Amniotic epithelial cell (primary cell): Measurements from ENCODE around the gene MED17.

Source experiments
- DNase-seq: peaks from one replicate; pipeline ENCODE4 v3.0.0-alpha.2; 2010; ENCODE audit warnings: low read depth

Gene MED17

GRCh38 chr11:93784145-93784934, at the start of gene MED17:
MED17 (plus strand) TSS chr11:93784282; CDS start chr11:93784514, 232 bp downstream.
- peak; percentile 90 for DNase-seq

GRCh38 chr11:93734427-93735222, 49.5 kb upstream of the MED17 start:
- no peak for DNase-seq

- DNase-seq: no peak
These were observed 48.5 kb upstream of the MED17 start for GRCh38 chr11:93735627-93736026.

- DNase-seq: peak; percentile 46
These were observed 48.0 kb upstream of the MED17 start for GRCh38 chr11:93736129-93736528.

GRCh38 chr11:93737904-93738612, 46.0 kb upstream of the MED17 start:
- no peak for DNase-seq

DNA sequence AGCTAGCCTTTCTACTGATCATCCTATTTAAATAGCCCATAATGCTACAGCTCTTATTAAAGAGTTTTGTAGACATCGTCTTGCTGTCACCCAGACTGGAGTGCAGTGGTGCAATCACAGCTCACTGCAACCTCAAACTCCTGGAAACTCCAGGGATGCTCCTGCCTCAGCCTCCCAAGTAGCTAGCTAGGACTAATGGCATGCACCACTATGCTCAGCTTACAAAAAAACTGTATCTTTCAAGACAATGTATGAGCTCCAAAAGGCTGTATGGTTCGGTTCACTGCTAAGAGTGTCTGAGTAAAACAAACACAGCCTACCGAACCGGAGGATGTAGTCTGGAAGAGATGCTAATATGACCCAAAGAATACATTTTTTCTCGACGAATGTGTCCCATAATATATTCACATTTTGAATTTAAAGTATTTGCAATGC, 45.4 kb upstream of the MED17 start:
- peak; percentile 48 for DNase-seq

DNA sequence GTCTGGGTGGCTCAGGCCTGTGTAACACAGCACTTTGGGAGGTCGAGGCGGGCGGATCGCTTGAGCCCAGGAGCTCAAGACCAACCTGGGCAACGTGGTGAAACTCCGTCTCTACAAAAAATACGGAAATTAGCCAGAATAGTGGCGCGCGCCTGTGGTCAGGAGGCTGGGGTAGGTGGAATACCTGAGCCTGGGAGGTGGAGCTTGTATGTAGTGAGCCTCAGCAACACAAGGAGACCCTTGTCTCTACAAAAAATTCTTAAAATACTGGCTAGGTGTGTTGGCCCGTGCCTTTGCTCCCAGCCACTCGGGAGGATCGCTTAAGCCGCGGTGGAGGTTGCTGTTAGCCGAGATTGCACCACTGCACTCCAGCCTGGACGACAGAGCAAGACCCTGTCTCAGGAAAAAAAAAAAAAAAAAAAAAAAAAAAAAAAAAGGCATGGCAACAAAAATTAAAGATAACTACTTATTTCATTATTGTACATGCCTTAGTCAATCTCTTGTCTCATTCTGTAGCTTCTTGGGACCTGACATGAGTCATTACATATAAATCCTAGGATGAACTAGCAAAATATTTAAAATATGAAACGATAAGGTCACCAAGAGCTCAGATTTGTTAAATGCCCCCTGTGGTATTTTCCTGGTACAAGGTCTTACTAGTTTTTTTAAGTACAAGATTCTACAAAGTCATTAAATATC, 43.9 kb upstream of the MED17 start:
- peak; percentile 63 for DNase-seq

DNA sequence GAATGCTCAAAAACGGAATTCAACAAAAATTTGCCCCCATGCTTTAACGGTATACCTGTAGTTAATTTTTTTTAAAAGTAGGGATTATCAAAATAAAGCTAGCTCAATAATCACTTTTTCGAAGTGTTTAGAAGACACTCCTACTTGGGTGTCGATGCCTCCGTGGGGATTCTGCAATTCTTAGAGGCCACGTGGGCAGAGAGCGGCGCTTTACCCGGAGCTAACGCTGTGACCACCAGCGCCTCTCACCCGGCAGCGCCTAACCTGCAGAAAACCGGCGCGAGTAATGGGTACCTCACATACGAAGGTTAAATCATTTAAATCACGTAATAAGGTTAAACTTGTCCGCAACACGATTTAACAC, 43.4 kb upstream of the MED17 start:
- DNase-seq: peak; percentile 67

GRCh38 chr11:93741094-93741881, 42.8 kb upstream of the MED17 start, which contains the start of the genes C11orf54 and TAF1D:
C11orf54 (plus strand) TSS chr11:93741672; CDS start chr11:93747394, 5,722 bp downstream.
TAF1D (minus strand) TSS chr11:93741495; CDS start chr11:93739304, 2,191 bp downstream.
- DNase-seq: peak; percentile 96

DNA sequence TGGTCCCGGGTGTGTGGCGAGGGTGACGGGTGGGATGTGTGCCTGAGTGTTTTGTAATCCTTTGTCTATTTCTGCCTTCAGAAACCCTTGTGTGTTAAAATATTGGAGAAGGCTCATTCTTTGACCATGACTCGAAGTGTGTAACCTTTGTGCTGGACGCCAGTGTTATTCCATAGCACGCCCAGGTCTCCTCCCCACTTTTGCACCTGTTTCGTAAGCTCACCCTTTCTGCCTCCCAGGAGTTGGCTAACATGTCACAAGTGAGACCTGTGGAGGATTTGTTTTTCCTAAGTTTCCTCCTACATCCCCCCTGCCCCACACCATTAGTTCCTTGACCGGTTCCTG, 42.2 kb upstream of the MED17 start:
- DNase-seq: peak; percentile 82

DNA sequence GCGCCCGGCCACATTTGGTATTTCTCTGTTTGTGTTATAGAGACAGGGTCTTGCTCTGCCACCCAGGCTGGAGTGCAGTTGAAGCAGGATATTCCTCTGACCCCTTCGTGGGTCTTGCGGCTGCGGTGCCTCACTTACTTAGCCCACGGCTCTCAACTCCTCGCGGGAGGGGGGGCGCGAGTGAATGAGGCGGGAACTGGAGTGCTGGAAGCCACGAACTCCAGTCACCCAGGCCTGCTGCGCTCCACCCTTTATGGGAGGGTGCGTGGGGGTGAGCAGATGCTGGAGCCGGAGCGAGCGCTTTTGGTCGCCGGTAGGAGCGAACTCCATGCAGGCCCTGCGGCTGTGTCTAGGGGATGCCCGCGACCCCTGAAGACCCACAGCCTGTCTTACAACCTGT, 40.8 kb upstream of the MED17 start:
- no peak for DNase-seq

DNA sequence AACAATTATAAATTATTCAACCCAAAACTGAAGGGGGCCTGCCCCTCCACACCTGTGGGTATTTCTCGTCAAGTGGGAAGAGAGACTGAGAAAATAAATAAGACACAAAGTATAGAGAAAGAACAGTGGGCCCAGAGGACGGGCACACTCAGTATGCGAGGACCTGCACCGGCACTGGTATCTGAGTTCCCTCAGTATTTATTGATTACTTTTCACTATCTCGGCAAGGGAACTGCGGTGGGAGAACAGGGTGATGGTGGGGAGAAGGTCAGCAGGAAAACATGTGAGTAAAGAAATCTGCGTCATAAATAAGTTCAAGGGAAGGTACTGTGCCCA, 39.4 kb upstream of the MED17 start:
- DNase-seq: no peak

DNA sequence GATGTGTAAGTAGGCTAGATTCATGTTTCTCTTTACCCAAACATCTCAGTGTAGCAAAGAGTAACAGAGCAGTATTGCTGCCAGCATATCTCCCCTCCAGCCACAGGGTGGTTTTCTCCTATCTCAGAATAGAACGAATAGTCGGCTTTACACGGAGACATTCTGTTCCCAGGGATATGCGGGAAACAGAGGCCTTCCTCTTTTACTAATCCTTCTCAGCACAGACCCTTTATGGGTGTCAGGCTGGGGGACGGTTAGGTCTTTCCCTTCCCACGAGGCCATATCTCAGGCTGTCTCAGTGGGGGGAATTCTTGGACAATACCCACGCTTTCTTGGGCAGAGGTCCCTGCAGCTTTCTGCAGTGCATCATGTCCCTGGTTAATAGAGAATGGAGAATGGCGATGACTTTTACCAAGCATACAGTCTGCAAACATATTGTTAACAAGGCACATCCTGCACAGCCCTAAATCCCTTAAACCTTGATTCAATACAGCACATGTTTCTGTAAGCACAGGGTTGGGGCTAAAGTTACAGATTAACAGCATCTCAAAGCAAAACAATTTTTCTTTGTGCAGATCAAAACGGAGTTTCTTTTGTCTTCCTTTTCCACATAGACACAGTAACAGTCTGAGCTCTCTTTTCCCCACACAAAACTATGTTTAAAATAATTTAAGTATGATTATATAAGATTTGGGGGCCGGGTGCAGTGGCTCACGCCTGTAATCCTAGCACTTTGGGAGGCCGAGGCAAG, 38.9 kb upstream of the MED17 start:
- DNase-seq: peak; percentile 83

- no peak for DNase-seq
These were observed 38.0 kb upstream of the MED17 start for GRCh38 chr11:93746101-93746500.

- DNase-seq: no peak
These were observed 37.0 kb upstream of the MED17 start for GRCh38 chr11:93747122-93747521.

DNA sequence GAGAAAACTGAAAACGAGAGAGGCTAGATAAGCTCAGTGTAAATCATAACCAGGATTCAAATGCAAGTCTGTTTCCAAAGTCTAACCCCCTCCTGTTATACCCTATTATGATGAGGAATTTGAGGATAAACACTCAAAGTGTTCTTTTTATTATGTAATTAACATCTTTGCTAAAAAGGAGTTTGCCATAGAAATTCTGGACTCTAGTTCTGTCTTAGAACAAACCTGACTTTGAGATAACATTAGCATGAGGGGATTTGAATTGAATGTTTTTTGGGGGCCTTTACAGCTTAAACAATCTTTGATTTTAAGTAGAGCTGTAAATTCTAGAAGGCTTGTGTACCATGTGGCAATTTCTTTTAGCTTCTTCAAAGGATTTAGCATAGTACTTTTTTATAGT, 33.1 kb upstream of the MED17 start:
- no peak for DNase-seq

DNA sequence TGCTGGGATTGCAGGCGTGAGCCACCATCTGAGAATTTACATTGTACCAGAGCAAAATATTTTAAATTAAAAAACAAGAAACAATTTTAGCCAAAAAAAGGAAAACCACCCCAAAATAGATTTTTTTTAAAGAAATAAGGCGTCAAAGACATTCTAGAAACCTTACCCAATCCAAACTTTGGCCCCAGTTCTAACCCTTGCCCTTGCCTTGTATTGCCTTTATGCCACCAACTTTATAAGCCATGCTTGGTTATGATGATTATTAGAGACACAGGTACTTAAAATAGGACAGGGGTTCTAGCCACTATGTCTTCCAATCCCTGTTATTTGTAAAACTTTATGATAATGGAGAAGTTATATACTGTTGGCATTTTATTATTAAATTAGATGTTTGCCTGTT, 30.8 kb upstream of the MED17 start:
- DNase-seq: no peak

DNA sequence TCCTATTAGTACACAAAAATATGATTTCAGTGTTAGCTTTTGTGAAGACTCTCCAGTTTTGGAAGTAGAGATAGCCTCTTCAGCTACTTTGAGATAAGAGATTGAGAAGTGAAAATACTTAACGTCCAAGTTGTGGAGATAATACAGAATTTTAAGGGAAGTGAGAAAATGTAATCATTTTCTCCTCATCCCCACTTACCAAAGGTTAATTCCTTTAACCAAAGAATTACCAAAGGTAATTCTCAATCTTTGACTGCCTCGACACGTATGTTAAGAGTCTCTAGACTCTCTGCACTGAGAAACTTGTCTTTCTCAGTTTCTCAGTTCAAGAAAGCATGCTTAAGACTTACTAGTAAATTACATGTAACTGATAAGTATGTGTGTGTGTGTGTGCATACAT, 27.3 kb upstream of the MED17 start:
- no peak for DNase-seq

DNA sequence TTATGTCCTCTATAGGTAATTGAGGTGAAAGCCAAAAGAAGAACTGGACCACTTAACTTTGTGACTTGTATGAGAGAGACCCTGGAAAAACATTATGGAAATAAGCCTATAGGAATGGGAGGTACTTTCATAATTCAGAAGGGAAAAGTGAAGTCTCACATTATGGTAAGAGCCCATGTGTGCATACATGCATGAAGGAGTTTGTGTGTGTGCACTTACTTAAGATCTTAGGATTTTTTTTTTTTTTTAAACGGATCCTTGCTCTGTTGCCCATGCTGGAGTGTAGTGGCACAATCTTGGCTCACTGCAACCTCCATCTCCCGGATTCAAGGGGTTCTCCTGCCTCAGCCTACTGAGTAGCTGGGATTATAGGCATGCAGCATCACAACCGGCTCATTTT, 26.8 kb upstream of the MED17 start:
- no peak for DNase-seq
